Islet of Langerhans (tissue), 1 donor: Measurements from ENCODE around the gene NCF2.

Experiments used
- FAIRE-seq: peaks from one replicate; lab custom pipeline; 2011; peaks lifted over from hg19 to GRCh38; lab: Jason Lieb, UNC

Gene NCF2

GRCh38 chr1:183552441-183552840 lies 37.8 kb downstream of the NCF2 start:
- no peak for FAIRE-seq

- FAIRE-seq = no peak
These were observed 38.3 kb downstream of the NCF2 start for GRCh38 chr1:183551924-183552323.

GRCh38 chr1:183550915-183551314 lies 39.3 kb downstream of the NCF2 start:
- no peak for FAIRE-seq

GRCh38 chr1:183548116-183548515 lies 42.1 kb downstream of the NCF2 start:
- FAIRE-seq = no peak

- FAIRE-seq = no peak
These were observed 43.8 kb downstream of the NCF2 start for GRCh38 chr1:183546427-183546826.

- no peak for FAIRE-seq
These were observed 45.5 kb downstream of the NCF2 start for GRCh38 chr1:183544598-183545297.

GRCh38 chr1:183543619-183544204 lies 46.5 kb downstream of the NCF2 start:
- peak; percentile 9 for FAIRE-seq

- FAIRE-seq = no peak
These were observed 52.9 kb downstream of the NCF2 start for GRCh38 chr1:183537405-183537804.

- FAIRE-seq = no peak
These were observed 56.6 kb downstream of the NCF2 start for GRCh38 chr1:183533617-183534174.

- FAIRE-seq = no peak
These were observed 61.7 kb downstream of the NCF2 start for GRCh38 chr1:183528577-183528976.

GRCh38 chr1:183522104-183522503 lies 68.2 kb downstream of the NCF2 start:
- FAIRE-seq = no peak

GRCh38 chr1:183520379-183520778 lies 69.9 kb downstream of the NCF2 start:
- FAIRE-seq = no peak

GRCh38 chr1:183517401-183517800 lies 72.9 kb downstream of the NCF2 start:
- FAIRE-seq = no peak

GRCh38 chr1:183516725-183517124 lies 73.5 kb downstream of the NCF2 start:
- no peak for FAIRE-seq

GRCh38 chr1:183515002-183515689 lies 75.1 kb downstream of the NCF2 start:
- peak; percentile 91 for FAIRE-seq

GRCh38 chr1:183514235-183514634 lies 76.0 kb downstream of the NCF2 start:
- FAIRE-seq = peak; percentile 43

- FAIRE-seq = no peak
These were observed 77.8 kb downstream of the NCF2 start for GRCh38 chr1:183512450-183512849.

GRCh38 chr1:183508694-183509093 lies 81.6 kb downstream of the NCF2 start:
- FAIRE-seq = peak; percentile 9

- FAIRE-seq = no peak
These were observed 83.7 kb downstream of the NCF2 start for GRCh38 chr1:183506561-183506960.
